GM19023 (cell line): ENCODE results near the gene NCOA7.
"Not testable (repeated sequence)": the region's sequence is repeated elsewhere in the genome, so short reads cannot be mapped to it uniquely, and the experiment has no call there.

Experiments used
- ATAC-seq: cut with Tn5 transposase; IDR thresholded peaks from one replicate; pipeline ENCODE4 v1.9.1; 2021; ENCODE audit warnings: mild to moderate bottlenecking, moderate library complexity; ENCODE audit not compliant: unreplicated experiment

The NCOA7 gene

DNA sequence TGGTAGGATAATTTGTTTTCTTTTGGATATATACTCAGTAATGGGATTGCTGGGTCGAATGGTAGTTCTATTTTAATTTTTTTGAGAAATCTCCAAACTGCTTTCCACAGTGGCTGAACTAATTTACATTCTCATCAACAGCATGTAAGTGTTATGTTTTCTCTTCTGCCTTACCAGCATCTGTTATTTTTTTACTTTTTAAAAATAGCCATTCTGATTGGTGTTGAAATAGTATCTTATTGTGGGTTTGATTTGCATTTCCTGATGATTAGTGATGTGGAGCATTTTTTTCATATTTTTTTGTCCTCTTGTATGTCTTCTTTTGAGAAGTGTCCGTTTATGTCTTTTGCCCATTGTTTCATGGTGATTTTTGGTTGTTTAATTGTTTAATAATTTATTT lies 177.7 kb downstream of the NCOA7 start:
- no peak for ATAC-seq

- ATAC-seq: no peak
These were observed 180.0 kb downstream of the NCOA7 start for GRCh38 chr6:125970760-125971159.

DNA sequence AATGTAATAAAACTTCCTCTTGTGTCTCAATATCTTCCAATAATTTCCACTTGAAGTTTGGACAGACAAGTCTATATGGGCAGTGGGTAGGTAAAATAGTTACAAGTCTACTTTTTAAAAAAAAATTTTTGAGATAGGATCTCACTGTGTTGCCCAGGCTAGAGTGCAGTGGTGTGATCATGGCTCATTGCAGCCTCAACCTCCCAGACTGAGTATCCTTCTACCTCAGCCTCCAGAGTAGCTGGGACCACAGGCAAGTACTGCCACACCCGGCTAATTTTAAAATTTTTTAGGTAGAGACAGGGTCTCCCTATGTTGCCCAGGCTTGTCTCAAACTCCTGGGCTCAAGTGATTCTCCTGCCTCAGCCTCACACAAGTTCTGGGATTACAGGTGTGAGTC lies 181.7 kb downstream of the NCOA7 start:
- not testable (repeated sequence) for ATAC-seq

- peak; percentile 77 for ATAC-seq
These were observed 183.6 kb downstream of the NCOA7 start for GRCh38 chr6:125974214-125974866.

- no peak for ATAC-seq
These were observed 188.3 kb downstream of the NCOA7 start for GRCh38 chr6:125979101-125979500.
